ENCODE results near the gene CACNA2D3.

DNA sequence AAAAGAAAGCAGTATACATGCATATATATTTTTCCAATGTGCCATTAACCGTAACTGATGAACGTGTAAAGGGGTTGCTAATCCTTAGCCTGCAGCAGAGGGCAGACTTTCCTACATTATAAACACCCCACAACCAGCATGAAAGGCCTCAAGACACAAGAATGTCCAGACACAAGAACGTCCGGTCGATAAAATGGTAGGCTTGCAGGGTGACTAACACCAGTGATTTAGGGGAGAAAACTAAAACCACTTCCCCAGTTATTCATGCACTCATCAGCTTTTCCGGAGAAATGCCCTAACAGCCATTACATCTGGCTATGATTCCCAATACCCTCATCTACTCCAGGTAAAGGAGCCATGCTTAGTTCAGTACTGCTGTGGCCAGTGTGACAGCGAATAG, 748.1 kb downstream of the CACNA2D3 start:
- TF ChIP-seq, protein P1, sequence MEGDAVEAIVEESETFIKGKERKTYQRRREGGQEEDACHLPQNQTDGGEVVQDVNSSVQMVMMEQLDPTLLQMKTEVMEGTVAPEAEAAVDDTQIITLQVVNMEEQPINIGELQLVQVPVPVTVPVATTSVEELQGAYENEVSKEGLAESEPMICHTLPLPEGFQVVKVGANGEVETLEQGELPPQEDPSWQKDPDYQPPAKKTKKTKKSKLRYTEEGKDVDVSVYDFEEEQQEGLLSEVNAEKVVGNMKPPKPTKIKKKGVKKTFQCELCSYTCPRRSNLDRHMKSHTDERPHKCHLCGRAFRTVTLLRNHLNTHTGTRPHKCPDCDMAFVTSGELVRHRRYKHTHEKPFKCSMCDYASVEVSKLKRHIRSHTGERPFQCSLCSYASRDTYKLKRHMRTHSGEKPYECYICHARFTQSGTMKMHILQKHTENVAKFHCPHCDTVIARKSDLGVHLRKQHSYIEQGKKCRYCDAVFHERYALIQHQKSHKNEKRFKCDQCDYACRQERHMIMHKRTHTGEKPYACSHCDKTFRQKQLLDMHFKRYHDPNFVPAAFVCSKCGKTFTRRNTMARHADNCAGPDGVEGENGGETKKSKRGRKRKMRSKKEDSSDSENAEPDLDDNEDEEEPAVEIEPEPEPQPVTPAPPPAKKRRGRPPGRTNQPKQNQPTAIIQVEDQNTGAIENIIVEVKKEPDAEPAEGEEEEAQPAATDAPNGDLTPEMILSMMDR (IDR thresholded peaks at IDR 0.05), result peak; percentile 53
- TF ChIP-seq RCOR1 (IDR thresholded peaks at IDR 0.05; ENCODE audit: low read depth, low read length), result no peak

Measured in A549 (cell line).